K562 (cell line): ENCODE results near the gene GTF2H4. TPM values are rescaled to one million over a fixed set of nuclear protein-coding genes. Genes with fewer than 3 reads are reported as not detected.

Experiments
- ARID3B ChIP-seq: fragments of 250-450 bp; sonication (Bioruptor Pico); IDR thresholded peaks from 2 replicates; pipeline ENCODE4 v1.4.0; 2020; ENCODE audit warnings: borderline replicate concordance
- ATF3 ChIP-seq, 2 experiments: fragments of 450-650 bp in 1 of 2; sonication (generic) in 1 of 2; formaldehyde crosslinking in 1 of 2; IDR thresholded peaks in 1 of 2; conservative IDR thresholded peaks in 1 of 2; 2 replicates each; pipeline versions ENCODE4 v1.6.1 to v1.8.1; 2016 to 2023; ENCODE audit warnings: mild to moderate bottlenecking in 2 of 2, moderate library complexity in 2 of 2, inconsistent platforms in 1 of 2, missing genetic modification reagents in 1 of 2
- CHD4 ChIP-seq: fragments of 200-600 bp; sonication (generic); IDR thresholded peaks from 3 replicates; pipeline ENCODE4 v1.6.1; 2012; ENCODE audit warnings: low read depth, mild to moderate bottlenecking, mixed read lengths, low read length, inconsistent platforms; ENCODE audit not compliant: insufficient read depth, insufficient replicate concordance, poor library complexity, severe bottlenecking
- DMBX1 ChIP-seq: fragments of 250-450 bp; sonication (Bioruptor Pico); IDR thresholded peaks from 2 replicates; pipeline ENCODE4 v1.8.0; 2022; ENCODE audit warnings: inconsistent platforms, mild to moderate bottlenecking, moderate library complexity, borderline replicate concordance
- ERF ChIP-seq: fragments of 450-650 bp; formaldehyde crosslinking; IDR thresholded peaks from 2 replicates; pipeline ENCODE4 v1.4.0; 2020; ENCODE audit warnings: mild to moderate bottlenecking, mixed read lengths
- ETS2 ChIP-seq: IDR thresholded peaks from 2 replicates; pipeline ENCODE4 v1.6.1; 2016; ENCODE audit warnings: borderline replicate concordance, missing genetic modification characterization, mild to moderate bottlenecking, moderate library complexity, missing compliant biosample characterization; ENCODE audit not compliant: poor library complexity, severe bottlenecking
- JUND ChIP-seq, 2 experiments: IDR thresholded peaks; 2 replicates in 1 of 2; 3 replicates in 1 of 2; pipeline ENCODE4 v1.6.1; 2011; ENCODE audit warnings: borderline replicate concordance in 2 of 2, low read depth in 2 of 2, low read length in 2 of 2, improper control_type of control experiment in 1 of 2, missing biosample characterization in 1 of 2, missing genetic modification characterization in 1 of 2, missing genetic modification reagents in 1 of 2
- KDM5B ChIP-seq: fragments of 200-600 bp; sonication (generic); IDR thresholded peaks from 2 replicates; pipeline ENCODE4 v1.6.1; 2012; ENCODE audit warnings: low read depth, mild to moderate bottlenecking, moderate library complexity, low read length, control low read depth, inconsistent platforms; ENCODE audit not compliant: insufficient replicate concordance
- MED1 ChIP-seq: sonication (generic); formaldehyde crosslinking; IDR thresholded peaks from 2 replicates; pipeline ENCODE4 v1.8.1; 2023; ENCODE audit warnings: missing genetic modification reagents, borderline replicate concordance
- NELFE ChIP-seq: IDR thresholded peaks from 2 replicates; pipeline ENCODE4 v1.6.1; 2011; ENCODE audit warnings: mild to moderate bottlenecking; ENCODE audit not compliant: insufficient read depth, insufficient read length
- NR1H2 ChIP-seq: sonication (generic); formaldehyde crosslinking; IDR thresholded peaks from 2 replicates; pipeline ENCODE4 v1.4.0; 2020; ENCODE audit warnings: mild to moderate bottlenecking, missing genetic modification reagents
- PHF20 ChIP-seq: fragments of 450-650 bp; IDR thresholded peaks from 2 replicates; pipeline ENCODE4 v1.6.1; 2018; ENCODE audit not compliant: partially characterized antibody
- RBBP5 ChIP-seq: fragments of 200-600 bp; sonication (generic); IDR thresholded peaks from 2 replicates; pipeline ENCODE4 v1.6.1; 2012; ENCODE audit warnings: borderline replicate concordance, mild to moderate bottlenecking, low read length, control low read depth, inconsistent platforms; ENCODE audit not compliant: insufficient read depth, poor library complexity, severe bottlenecking
- RBM15 ChIP-seq: fragments of 200-400 bp; formaldehyde crosslinking; IDR thresholded peaks from 2 replicates; pipeline ENCODE4 v1.6.1; 2018; ENCODE audit warnings: mild to moderate bottlenecking, low read length, moderate library complexity; ENCODE audit not compliant: insufficient read depth
- SNIP1 ChIP-seq: fragments of 450-650 bp; IDR thresholded peaks from 2 replicates; pipeline ENCODE4 v1.7.1; 2017; ENCODE audit warnings: low read depth, mild to moderate bottlenecking
- TCFL5 ChIP-seq: fragments of 250-450 bp; sonication (Bioruptor Pico); conservative IDR thresholded peaks from 2 replicates; pipeline ENCODE4 v1.6.1; 2021; ENCODE audit warnings: mild to moderate bottlenecking, moderate library complexity, matching md5 sums
- UBTF ChIP-seq, 2 experiments: IDR thresholded peaks; 2 replicates each; pipeline ENCODE4 v1.6.1; 2012; ENCODE audit warnings: improper control_type of control experiment in 2 of 2, low read depth in 2 of 2, low read length in 2 of 2, borderline replicate concordance in 1 of 2
- ZBTB1 ChIP-seq: sonication (generic); formaldehyde crosslinking; IDR thresholded peaks from 2 replicates; pipeline ENCODE4 v1.8.1; 2023; ENCODE audit warnings: missing genetic modification reagents, low read depth, mild to moderate bottlenecking, borderline replicate concordance
- polyA plus RNA-seq, 8 experiments: library from polyadenylated mRNA; depleted of rRNA in 4 of 8; stranded (reverse) in 5 of 8; unstranded in 3 of 8; fragments of >200 nt; fragmentation: Nextera tagmentation in 2 of 8; fragmentation: Illumina TruSeq in 1 of 8; extraction: Ambion mirVana in 2 of 8; extraction: Trizol in 1 of 8; gene quantifications; 2 replicates each; pipeline versions ENCODE4 v1.2.1 to v1.2.3, GENCODE V29; 2011 to 2014; ENCODE audit warnings: inconsistent platforms in 1 of 8, missing spikeins in 1 of 8
- total RNA-seq, 7 experiments: library from RNA; depleted of rRNA in 6 of 7; stranded (reverse); fragments of >200 nt in 6 of 7; fragmentation: Illumina TruSeq in 2 of 7; extraction: Trizol in 2 of 7; gene quantifications; 2 replicates each; pipeline versions ENCODE4 v1.2.1 to v1.2.3, GENCODE V29; 2011 to 2021; ENCODE audit warnings: low replicate concordance in 1 of 7

The GTF2H4 gene
- total and polyA plus RNA-seq, 9 of the 15 experiments (the other 6 are each of a cell fraction or from before 2014, with no cell fraction given), result 3.6 to 86.1 (median 39.6) TPM

GRCh38 chr6:30885999-30886896 lies 21.8 kb upstream of the GTF2H4 start (continued):
- peak; percentile 74 to 80; a peak in 2 of 4 replicates for TF ChIP-seq UBTF (IDR thresholded peaks at IDR 0.05; ENCODE audit: borderline replicate concordance in 1 of 2, low read depth in 2 of 2, low read length in 2 of 2)
- peak; percentile 7 for TF ChIP-seq KDM5B
- no peak for TF ChIP-seq SNIP1
- peak; percentile 95 for TF ChIP-seq JUND (IDR thresholded peaks at IDR 0.05; ENCODE audit: borderline replicate concordance, low read depth, low read length)
- peak; percentile 86; the same call in 2 of the 3 replicates for TF ChIP-seq JUND (tag; IDR thresholded peaks at IDR 0.05; ENCODE audit: borderline replicate concordance, low read depth, low read length)
- TF ChIP-seq ZBTB1 (CRISPR knock-in tag), result 0 out of 2 replicates have a peak, but pooled peaks have one; percentile 70
- peak; percentile 94 for TF ChIP-seq ATF3 (IDR thresholded peaks at IDR 0.05)
- 0 out of 2 replicates have a peak, but pooled peaks have one; percentile 44 for TF ChIP-seq ATF3 (CRISPR knock-in tag; conservative IDR thresholded peaks at IDR 0.05)
- no peak for TF ChIP-seq RBBP5
- no peak for TF ChIP-seq DMBX1 (CRISPR knock-in tag)
- 0 out of 2 replicates have a peak, but pooled peaks have one; percentile 38 for TF ChIP-seq MED1 (CRISPR knock-in tag)
- TF ChIP-seq PHF20, result no peak
- no peak for TF ChIP-seq NELFE
- TF ChIP-seq NR1H2, result peak; percentile 78; the same call in 1 of the 2 replicates
- TF ChIP-seq ERF (CRISPR knock-in tag), result 0 out of 2 replicates have a peak, but pooled peaks have one; percentile 59
- TF ChIP-seq CHD4, result no peak
- no peak for TF ChIP-seq ARID3B (CRISPR knock-in tag)
- no peak for TF ChIP-seq TCFL5 (CRISPR knock-in tag)
- TF ChIP-seq RBM15, result no peak
- TF ChIP-seq ETS2, result no peak
